CD4-positive, alpha-beta T cell (primary cell): ENCODE measurements around the gene RTN4RL1. TPM values are rescaled to one million over a fixed set of nuclear protein-coding genes. Genes with fewer than 3 reads are reported as not detected.

Experiments
- ATAC-seq: fragments of 200-7000 bp; cut with Tn5 transposase; one replicate; pipeline ENCODE4 v1.10.0; 2022; ENCODE audit warnings: mild to moderate bottlenecking; ENCODE audit not compliant: poor library complexity
- CTCF ChIA-PET: fragments of 350-600 bp; sonication (Branson Sonifier 250); formaldehyde crosslinking; loops from one replicate; lab custom pipeline; 2021; ENCODE audit warnings: antibody characterized with exemption, inconsistent platforms; lab: Charles Lee
- POLR2A ChIA-PET: fragments of 350-600 bp; sonication (Branson Sonifier 250); formaldehyde crosslinking; loops from one replicate; lab custom pipeline; 2021; ENCODE audit warnings: antibody characterized with exemption, inconsistent platforms; lab: Charles Lee
- DNase-seq, 14 experiments: peaks; one replicate each; pipeline ENCODE4 v3.0.0-alpha.2; 2013 to 2020; ENCODE audit warnings: mixed read lengths in 2 of 14
- H3K27ac ChIP-seq, 2 donors: one replicate each; pipeline versions ENCODE4 v1.5.1 to v1.7.0; 2013; ENCODE audit warnings: low read length in 2 of 2, low read depth in 1 of 2, mild to moderate bottlenecking in 1 of 2
- H3K27me3 ChIP-seq, 2 experiments: 1 replicate in 1 of 2; 2 replicates in 1 of 2; pipeline versions ENCODE4 v1.6.1 to v1.7.0; 2013; ENCODE audit warnings: low read length in 2 of 2, control low read depth in 1 of 2, mild to moderate bottlenecking in 1 of 2, moderate library complexity in 1 of 2; ENCODE audit not compliant: insufficient read depth in 2 of 2, control insufficient read depth in 1 of 2
- H3K36me3 ChIP-seq: one replicate; pipeline ENCODE4 v1.6.1; 2013; ENCODE audit warnings: low read length, control low read depth; ENCODE audit not compliant: insufficient read depth
- H3K4me1 ChIP-seq: one replicate; pipeline ENCODE4 v1.6.1; 2013; ENCODE audit warnings: low read length, control low read depth; ENCODE audit not compliant: insufficient read depth
- H3K4me3 ChIP-seq: one replicate; pipeline ENCODE4 v1.5.1; 2013; ENCODE audit warnings: mild to moderate bottlenecking, low read length, moderate library complexity
- H3K9me3 ChIP-seq, 2 experiments: 1 replicate in 1 of 2; 2 replicates in 1 of 2; pipeline versions ENCODE4 v1.6.1 to v1.7.0; 2013; ENCODE audit warnings: low read length in 2 of 2, mild to moderate bottlenecking in 2 of 2, control low read depth in 1 of 2, moderate library complexity in 1 of 2; ENCODE audit not compliant: control insufficient read depth in 1 of 2, insufficient read depth in 1 of 2
- H3K27ac Mint-ChIP-seq: one replicate; pipeline ENCODE4 v1.8.0; 2020; ENCODE audit warnings: mixed read lengths
- H3K27me3 Mint-ChIP-seq: one replicate; pipeline ENCODE4 v1.8.0; 2021; ENCODE audit warnings: mixed read lengths
- H3K36me3 Mint-ChIP-seq: one replicate; pipeline ENCODE4 v1.8.0; 2021; ENCODE audit warnings: low read depth, mixed read lengths
- H3K4me1 Mint-ChIP-seq: one replicate; pipeline ENCODE4 v1.8.0; 2021; ENCODE audit warnings: low read depth, mixed read lengths
- H3K4me3 Mint-ChIP-seq: one replicate; pipeline ENCODE4 v1.8.0; 2020; ENCODE audit warnings: mild to moderate bottlenecking, mixed read lengths
- H3K9me3 Mint-ChIP-seq: one replicate; pipeline ENCODE4 v1.8.0; 2020; ENCODE audit warnings: mixed read lengths
- intact Hi-C, 2 experiments: fragments of 100-400 bp; cut with DNase I in 1 of 2; cut with micrococcal nuclease in 1 of 2; formaldehyde crosslinking; loops; one replicate each; pipeline versions ENCODE4 v1.15.1 to v1.9.0; 2023 to 2025; cut with DNase I, micrococcal nuclease
- total RNA-seq, 174 experiments: library from RNA in 2 of 174; stranded (reverse) in 2 of 174; gene quantifications; one replicate each; pipeline ENCODE4 v1.2.3 and lab custom pipeline; 2021 to 2026
- TF ChIP-seq, protein P1 (sequence below): fragments of 200-600 bp; IDR thresholded peaks from one replicate; pipeline ENCODE4 v1.8.0; 2022; ENCODE audit warnings: antibody characterized with exemption, mild to moderate bottlenecking

RTN4RL1 gene
- total RNA-seq, 2 experiments from 2014 or later, result 0.06 to 0.11 TPM

DNA sequence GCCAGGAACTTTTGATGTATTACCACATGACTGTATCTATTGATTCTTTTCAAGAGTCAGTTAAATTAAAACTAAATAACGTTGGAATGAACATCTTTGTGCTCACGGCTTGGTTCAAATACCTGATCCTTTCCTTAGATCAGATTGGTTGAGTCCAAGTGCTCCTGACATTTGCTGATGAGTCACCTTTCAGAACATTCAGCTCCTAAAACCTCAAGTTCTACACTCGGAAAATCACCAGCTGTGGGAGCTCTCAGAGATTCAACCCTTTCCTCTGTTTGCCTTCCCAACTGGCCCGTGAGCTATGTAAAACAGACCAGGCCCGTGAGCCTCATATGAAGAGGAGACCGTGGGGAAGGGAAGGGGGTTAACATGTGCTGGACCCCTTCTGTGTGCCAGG is 68.1 kb downstream of the RTN4RL1 start:
- no peaks in the 10 kb centered on the region for H3K36me3 ChIP-seq
- H3K4me1 Mint-ChIP-seq, result no peaks in the 10 kb centered on the region
- no peak overlapping the region for H3K27ac ChIP-seq
- H3K9me3 Mint-ChIP-seq, result no peaks in the 10 kb centered on the region
- H3K4me3 Mint-ChIP-seq, result no peak overlapping the region
- no peaks in the 10 kb centered on the region for H3K4me1 ChIP-seq
- H3K27ac Mint-ChIP-seq, result no peak overlapping the region
- POLR2A ChIA-PET, result no interaction called here
- DNase-seq (no peak), ATAC-seq (no peak)
- H3K4me3 ChIP-seq, result no peak overlapping the region
- intact Hi-C loops, result no loop called here
- no peaks in the 10 kb centered on the region for H3K27me3 Mint-ChIP-seq
- H3K36me3 Mint-ChIP-seq, result no peaks in the 10 kb centered on the region
- peaks cover 0 to 2% of the 10 kb centered on the region in 2 experiments for H3K27me3 ChIP-seq
- H3K9me3 ChIP-seq, result no peaks in the 10 kb centered on the region
- CTCF ChIA-PET, result no interaction called here
- TF ChIP-seq, protein P1, sequence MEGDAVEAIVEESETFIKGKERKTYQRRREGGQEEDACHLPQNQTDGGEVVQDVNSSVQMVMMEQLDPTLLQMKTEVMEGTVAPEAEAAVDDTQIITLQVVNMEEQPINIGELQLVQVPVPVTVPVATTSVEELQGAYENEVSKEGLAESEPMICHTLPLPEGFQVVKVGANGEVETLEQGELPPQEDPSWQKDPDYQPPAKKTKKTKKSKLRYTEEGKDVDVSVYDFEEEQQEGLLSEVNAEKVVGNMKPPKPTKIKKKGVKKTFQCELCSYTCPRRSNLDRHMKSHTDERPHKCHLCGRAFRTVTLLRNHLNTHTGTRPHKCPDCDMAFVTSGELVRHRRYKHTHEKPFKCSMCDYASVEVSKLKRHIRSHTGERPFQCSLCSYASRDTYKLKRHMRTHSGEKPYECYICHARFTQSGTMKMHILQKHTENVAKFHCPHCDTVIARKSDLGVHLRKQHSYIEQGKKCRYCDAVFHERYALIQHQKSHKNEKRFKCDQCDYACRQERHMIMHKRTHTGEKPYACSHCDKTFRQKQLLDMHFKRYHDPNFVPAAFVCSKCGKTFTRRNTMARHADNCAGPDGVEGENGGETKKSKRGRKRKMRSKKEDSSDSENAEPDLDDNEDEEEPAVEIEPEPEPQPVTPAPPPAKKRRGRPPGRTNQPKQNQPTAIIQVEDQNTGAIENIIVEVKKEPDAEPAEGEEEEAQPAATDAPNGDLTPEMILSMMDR, result no peak

DNA sequence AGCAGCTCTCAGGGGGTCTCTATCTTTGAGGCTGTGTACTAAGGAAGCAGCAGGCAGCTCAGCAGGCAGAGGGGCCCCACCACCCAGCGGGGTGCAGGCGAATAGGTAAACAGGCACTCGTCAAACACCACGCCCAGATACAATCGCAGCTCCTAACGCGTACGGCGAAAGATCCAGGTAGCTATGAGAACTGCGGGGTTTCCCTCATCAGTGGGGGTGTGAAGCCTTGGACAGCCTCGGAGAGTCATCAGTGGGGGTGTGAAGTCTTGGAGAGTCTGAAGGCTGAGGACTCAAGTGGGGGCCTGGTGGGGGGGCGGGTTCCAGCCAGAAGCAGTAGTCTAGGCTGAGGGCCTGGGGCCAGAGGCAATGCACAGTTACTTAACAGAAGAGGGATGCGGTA is 69.0 kb downstream of the RTN4RL1 start:
- H3K27me3 Mint-ChIP-seq, result no peaks in the 10 kb centered on the region
- H3K4me3 Mint-ChIP-seq, result no peak overlapping the region
- no peak overlapping the region for H3K4me3 ChIP-seq
- ATAC-seq, result no peak
- no peaks in the 10 kb centered on the region for H3K4me1 Mint-ChIP-seq
- H3K9me3 ChIP-seq, result no peaks in the 10 kb centered on the region
- H3K27me3 ChIP-seq, result peaks cover 0 to 2% of the 10 kb centered on the region in 2 experiments
- intact Hi-C loops, result no loop called here
- no peak for DNase-seq
- H3K27ac Mint-ChIP-seq, result no peak overlapping the region
- H3K36me3 Mint-ChIP-seq, result no peaks in the 10 kb centered on the region
- no peaks in the 10 kb centered on the region for H3K9me3 Mint-ChIP-seq
- ChIA-PET CTCF (no interaction called here), POLR2A (no interaction called here)
- no peaks in the 10 kb centered on the region for H3K36me3 ChIP-seq
- TF ChIP-seq, protein P1, result no peak
- H3K4me1 ChIP-seq, result no peaks in the 10 kb centered on the region
- H3K27ac ChIP-seq, result no peak overlapping the region

DNA sequence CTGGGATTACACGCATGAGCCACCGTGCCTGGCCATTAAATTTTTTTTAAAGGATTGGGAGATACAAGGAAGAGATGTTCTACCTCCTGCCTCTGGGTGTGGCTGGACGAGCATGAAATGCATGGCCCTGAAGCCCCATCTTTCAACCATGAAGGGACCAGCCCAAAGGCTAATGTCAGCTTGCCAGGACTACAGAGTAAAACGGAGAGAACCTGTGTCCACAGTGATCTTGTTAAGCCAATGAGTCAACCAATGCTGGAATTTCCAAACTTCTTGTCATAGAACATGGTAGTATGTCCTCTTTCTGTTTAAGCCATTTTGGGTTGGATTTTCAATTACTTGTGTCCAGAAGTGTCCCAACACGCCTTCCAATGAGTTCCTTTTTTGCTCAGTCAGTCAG is 71.3 kb downstream of the RTN4RL1 start:
- DNase-seq (no peak), ATAC-seq (no peak)
- Histone ChIP-seq H3K27me3 (peaks cover 0 to 2% of the 10 kb centered on the region in 2 experiments), H3K27ac (no peak overlapping the region), H3K4me3 (no peak overlapping the region), H3K36me3 (no peaks in the 10 kb centered on the region), H3K9me3 (no peaks in the 10 kb centered on the region), H3K4me1 (no peaks in the 10 kb centered on the region)
- intact Hi-C loops, result no loop called here
- TF ChIP-seq, protein P1, result no peak
- H3K9me3 Mint-ChIP-seq, result no peaks in the 10 kb centered on the region
- no peaks in the 10 kb centered on the region for H3K4me1 Mint-ChIP-seq
- H3K36me3 Mint-ChIP-seq, result no peaks in the 10 kb centered on the region
- ChIA-PET POLR2A (no interaction called here), CTCF (no interaction called here)
- H3K27me3 Mint-ChIP-seq, result no peaks in the 10 kb centered on the region
- no peak overlapping the region for H3K4me3 Mint-ChIP-seq
- no peak overlapping the region for H3K27ac Mint-ChIP-seq
